Heart left ventricle (tissue), 16 donors: ENCODE data around the gene CAV1. TPM values are rescaled to one million over a fixed set of nuclear protein-coding genes. Genes with fewer than 3 reads are reported as not detected.

Experiments
- ATAC-seq, 4 donors: fragments of 200-7000 bp; cut with Tn5 transposase; one replicate each; pipeline ENCODE4 v1.9.1; 2020 to 2022; ENCODE audit warnings: moderate library complexity in 4 of 4, mild to moderate bottlenecking in 3 of 4, moderate number of reproducible peaks in 1 of 4
- DNase-seq, 5 donors: peaks; one replicate each; pipeline ENCODE4 v3.0.0-alpha.2; 2020
- H3K27ac ChIP-seq, 12 donors: fragments of 200-600 bp; sonication (generic) in 4 of 12; one replicate each; pipeline versions ENCODE4 v1.5.0 to v1.8.0; 2016 to 2022; ENCODE audit warnings: mild to moderate bottlenecking in 2 of 12
- H3K27me3 ChIP-seq, 9 donors: fragments of 200-600 bp; sonication (generic) in 2 of 9; one replicate each; pipeline versions ENCODE4 v1.5.1 to v1.8.0; 2016 to 2022; ENCODE audit warnings: mild to moderate bottlenecking in 3 of 9
- H3K36me3 ChIP-seq, 9 donors: fragments of 200-600 bp; sonication (generic) in 2 of 9; one replicate each; pipeline versions ENCODE4 v1.5.0 to v1.8.0; 2018 to 2022; ENCODE audit warnings: mild to moderate bottlenecking in 2 of 9
- H3K4me1 ChIP-seq, 12 donors: fragments of 200-600 bp; sonication (generic) in 4 of 12; one replicate each; pipeline versions ENCODE4 v1.5.0 to v1.8.0; 2016 to 2022; ENCODE audit warnings: mild to moderate bottlenecking in 3 of 12
- H3K4me3 ChIP-seq, 12 donors: fragments of 200-600 bp; sonication (generic) in 4 of 12; one replicate each; pipeline versions ENCODE4 v1.5.0 to v1.8.0; 2017 to 2022; ENCODE audit warnings: mild to moderate bottlenecking in 9 of 12, moderate library complexity in 4 of 12
- H3K9me3 ChIP-seq, 12 donors: fragments of 200-600 bp; sonication (generic) in 4 of 12; one replicate each; pipeline versions ENCODE4 v1.5.0 to v1.8.0; 2016 to 2022; ENCODE audit warnings: mild to moderate bottlenecking in 1 of 12
- POLR2A ChIP-seq, 2 donors: fragments of 450-650 bp; IDR thresholded peaks; one replicate each; pipeline ENCODE4 v1.6.1; 2017; ENCODE audit warnings: antibody characterized with exemption in 2 of 2, mild to moderate bottlenecking in 2 of 2, moderate library complexity in 2 of 2
- WGBS, 4 donors: extraction: QIAGEN DNeasy Blood & Tissue Kit in 2 of 4; methylation state at CpG; one replicate each; pipeline versions ENCODE4 v1.1.5 to v1.1.7; 2013 to 2018; 5-methylcytosine and 5-hydroxymethylcytosine counted together
- intact Hi-C, 10 donors: fragments of 100-400 bp; cut with DNase I; formaldehyde crosslinking; loops; one replicate each; pipeline versions ENCODE4 v1.11.1 to v1.14.2; 2022
- polyA plus RNA-seq, 2 donors: library from polyadenylated mRNA; stranded (reverse); fragments of 200-250 nt; gene quantifications; one replicate each; pipeline ENCODE4 v1.2.3, GENCODE V29; 2013
- total RNA-seq, 9 donors: library from RNA; depleted of rRNA in 2 of 9; stranded (reverse); fragments of >200 nt in 2 of 9; fragmentation: NEBNext Ultra II Directional in 3 of 9; extraction: Animal tissue kit (Norgen Biotek cat#: 25700) in 3 of 9; gene quantifications; one replicate each; pipeline versions ENCODE4 v1.1.0 to v1.2.4, GENCODE V29; 2016 to 2023
- TF ChIP-seq, protein P1 (sequence below), 12 donors: fragments of 200-600 bp; sonication (generic) in 4 of 12; IDR thresholded peaks; one replicate each; pipeline versions ENCODE4 v1.5.0 to v1.8.0; 2018 to 2022; ENCODE audit warnings: antibody characterized with exemption in 12 of 12, mild to moderate bottlenecking in 5 of 12
- donor health status: ischemic (EF 13 %, LVEDD 7.1; RV severe dilation, severe dysfunction).
- donor health status: healthy with polysubstance abuse.
- donor health status: DM: no; HTN: yes; CAD: no.
- donor health status: DM: no; HTN: no; CAD: no.
- donor health status: ischemic (EF 25% LVEDD 6.9; RV normal size, moderate dysfunction).
- donor health status: ischemic (EF 25% LVEDD 5.7; RV mildly dilated, moderate dysfunction).
- donor health status: healthy.
- donor health status: DM: yes; HTN: yes; CAD: no.
- donor health status: ischemic (EF 35%, LVEDD 5.7; RV mildly dilated, moderate dysfunction).
- donor health status: nonischemic (EF 11% LVEDD 7.7; RV severe dilation, severe dysfunction).
- donor health status: DM: yes; HTN: yes; CAD: no.
- donor health status: PGD.
- donor health status: ischemic (EF 29% LVEDD 5.4; RV normal size, mild dysfunction).
- donor health status: nonischemic (EF 23%, LVEDD 6.1; RV moderate dilation, normal function).

Gene CAV1
- total and polyA plus RNA-seq, 11 donors, result 125 to 408 (median 281) TPM

DNA sequence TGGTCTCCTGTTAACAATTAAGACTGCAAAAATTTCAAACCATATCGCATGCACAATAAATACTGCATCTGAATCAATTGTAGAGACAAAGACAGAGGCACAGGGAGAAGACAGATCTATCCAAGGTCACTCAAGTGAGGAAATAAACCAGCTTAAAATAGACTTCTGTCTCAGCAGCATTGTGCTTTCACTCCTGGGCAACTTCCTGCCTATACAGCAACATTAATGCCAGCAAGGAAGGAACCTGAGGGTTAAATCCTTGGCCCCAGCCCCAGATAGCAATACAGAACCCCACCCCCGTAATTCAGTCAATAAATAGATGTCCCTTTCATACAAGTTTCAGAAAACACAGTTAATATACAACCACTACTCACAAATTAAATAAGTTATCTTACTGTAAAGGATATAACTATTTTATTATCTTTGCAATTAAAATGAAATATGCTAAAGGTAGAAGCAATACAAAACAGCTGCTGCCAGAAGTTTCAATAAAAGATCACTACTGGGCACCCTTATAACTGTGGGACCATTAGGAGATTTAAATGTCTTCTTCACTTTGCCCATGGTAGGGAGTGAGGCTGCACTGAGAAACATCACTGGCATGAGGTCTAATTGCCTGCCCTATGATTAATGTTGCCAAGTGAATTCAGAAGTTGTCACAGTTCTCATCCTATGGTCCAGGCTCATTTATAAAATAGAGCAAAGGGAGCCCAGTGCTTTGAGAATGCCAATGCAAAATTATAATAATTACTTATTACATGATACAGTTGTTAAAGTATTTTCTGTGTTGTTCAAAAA, 49.4 kb downstream of the CAV1 start:
- ATAC-seq (peak; percentile 74 to 77 (median 75)), DNase-seq (no peak)
- no peak for TF ChIP-seq POLR2A (IDR thresholded peaks at IDR 0.05)
- TF ChIP-seq, protein P1, sequence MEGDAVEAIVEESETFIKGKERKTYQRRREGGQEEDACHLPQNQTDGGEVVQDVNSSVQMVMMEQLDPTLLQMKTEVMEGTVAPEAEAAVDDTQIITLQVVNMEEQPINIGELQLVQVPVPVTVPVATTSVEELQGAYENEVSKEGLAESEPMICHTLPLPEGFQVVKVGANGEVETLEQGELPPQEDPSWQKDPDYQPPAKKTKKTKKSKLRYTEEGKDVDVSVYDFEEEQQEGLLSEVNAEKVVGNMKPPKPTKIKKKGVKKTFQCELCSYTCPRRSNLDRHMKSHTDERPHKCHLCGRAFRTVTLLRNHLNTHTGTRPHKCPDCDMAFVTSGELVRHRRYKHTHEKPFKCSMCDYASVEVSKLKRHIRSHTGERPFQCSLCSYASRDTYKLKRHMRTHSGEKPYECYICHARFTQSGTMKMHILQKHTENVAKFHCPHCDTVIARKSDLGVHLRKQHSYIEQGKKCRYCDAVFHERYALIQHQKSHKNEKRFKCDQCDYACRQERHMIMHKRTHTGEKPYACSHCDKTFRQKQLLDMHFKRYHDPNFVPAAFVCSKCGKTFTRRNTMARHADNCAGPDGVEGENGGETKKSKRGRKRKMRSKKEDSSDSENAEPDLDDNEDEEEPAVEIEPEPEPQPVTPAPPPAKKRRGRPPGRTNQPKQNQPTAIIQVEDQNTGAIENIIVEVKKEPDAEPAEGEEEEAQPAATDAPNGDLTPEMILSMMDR (IDR thresholded peaks at IDR 0.05), result no peak
- no peaks in the 10 kb centered on the region for H3K27me3 ChIP-seq
- 30 to 40% (median 35%) methylated on average over 2 of the region's 2 CpGs for WGBS, 4 donors
- H3K36me3 ChIP-seq, result no peaks in the 10 kb centered on the region
- peak overlapping the region in 11 of 12 donors; percentile 11 to 74 (median 38) for H3K27ac ChIP-seq
- H3K4me1 ChIP-seq, result peaks cover 0 to 72% (median 48%) of the 10 kb centered on the region in 12 donors
- no peak overlapping the region for H3K4me3 ChIP-seq
- intact Hi-C loops, result loop anchor here in 1 of 10 donors (5.0 kb wide), 1 partner anchor 47 kb away; the partner anchor contains the start of gene CAV1
- no peaks in the 10 kb centered on the region for H3K9me3 ChIP-seq

DNA sequence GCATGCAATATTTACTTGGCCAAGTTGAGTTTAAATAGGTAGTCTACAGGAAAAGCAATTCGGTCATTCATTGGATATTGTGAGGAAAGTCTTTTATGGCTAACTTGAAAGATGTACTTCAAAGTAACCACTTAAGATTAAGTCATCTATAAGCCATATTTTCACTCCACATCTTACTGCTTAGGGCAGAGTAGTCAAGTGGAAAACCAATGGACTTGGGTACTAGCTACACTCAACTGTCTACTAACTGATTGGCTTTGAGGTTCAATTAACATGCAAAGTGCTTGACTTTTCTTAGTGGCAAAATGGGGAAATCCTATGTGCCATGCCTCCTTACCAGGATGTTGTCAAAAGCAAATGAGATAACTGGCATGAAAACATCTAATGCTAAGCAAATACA, 51.0 kb downstream of the CAV1 start:
- no peak for TF ChIP-seq POLR2A (IDR thresholded peaks at IDR 0.05)
- TF ChIP-seq, protein P1 (IDR thresholded peaks at IDR 0.05), result no peak
- Histone ChIP-seq H3K4me1 (peaks cover 0 to 62% (median 42%) of the 10 kb centered on the region in 12 donors), H3K27ac (peak overlapping the region in 5 of 12 donors; percentile 12 to 81 (median 49)), H3K9me3 (no peaks in the 10 kb centered on the region), H3K27me3 (no peaks in the 10 kb centered on the region), H3K36me3 (no peaks in the 10 kb centered on the region), H3K4me3 (no peak overlapping the region)
- ATAC-seq, result no peak
- WGBS, 4 donors, result 92 to 97% (median 94%) methylated on average over 1 of the region's 1 CpG
- intact Hi-C loops, result loop anchor here in 2 of 10 donors (5.0 kb wide), 1 partner anchor 219 kb away; no protein-coding TSS in a partner anchor
- DNase-seq, result no peak

DNA sequence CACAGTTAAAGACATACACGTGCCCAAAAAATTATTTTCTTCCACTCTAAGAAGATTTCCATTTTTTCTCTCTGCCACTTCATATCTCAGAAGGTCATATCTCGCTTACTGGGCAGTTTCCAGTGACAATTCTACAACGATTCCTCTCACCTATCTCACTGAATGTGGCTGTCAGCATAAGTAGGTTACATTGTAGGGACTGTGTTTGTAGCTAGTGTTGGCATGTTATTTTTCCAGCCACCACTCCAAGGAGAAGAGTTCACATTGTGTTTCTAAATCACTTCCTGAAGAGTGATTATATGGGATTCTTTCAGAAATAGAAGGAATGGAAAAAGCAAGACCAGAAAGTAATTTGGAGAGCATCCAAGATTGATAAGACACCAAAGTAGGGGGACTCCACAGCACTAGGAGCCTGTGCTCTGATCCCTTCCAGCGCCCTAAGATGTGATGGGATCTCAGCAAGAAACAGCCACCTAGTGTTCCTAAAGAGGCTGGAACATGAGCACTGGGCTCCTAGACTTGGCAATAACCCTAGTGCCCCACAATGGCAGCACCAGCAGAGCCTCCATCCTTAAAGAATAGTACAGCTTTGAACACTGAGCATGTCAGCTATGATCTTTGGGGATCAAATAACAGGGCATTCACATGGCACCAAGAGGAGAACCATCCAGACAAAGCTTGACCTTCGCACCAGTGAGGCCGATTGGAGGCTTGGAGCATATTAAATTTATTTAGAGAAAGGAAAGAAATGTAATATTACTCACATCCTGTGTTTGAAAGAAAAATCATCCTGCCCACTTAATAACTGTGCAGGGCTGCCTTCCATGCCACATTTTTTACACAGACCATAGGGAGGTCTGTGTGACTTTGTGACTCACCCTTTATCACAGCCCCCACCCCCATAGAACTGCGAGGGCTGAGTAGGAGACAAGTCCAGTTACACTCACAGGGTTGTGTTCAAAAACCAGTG, 51.8 kb downstream of the CAV1 start:
- Histone ChIP-seq H3K9me3 (no peaks in the 10 kb centered on the region), H3K4me3 (no peak overlapping the region), H3K27me3 (no peaks in the 10 kb centered on the region), H3K27ac (peak overlapping the region in 11 of 12 donors; percentile 12 to 81 (median 60)), H3K36me3 (no peaks in the 10 kb centered on the region), H3K4me1 (peaks cover 0 to 58% (median 38%) of the 10 kb centered on the region in 12 donors)
- TF ChIP-seq POLR2A (IDR thresholded peaks at IDR 0.05), result no peak
- TF ChIP-seq, protein P1 (IDR thresholded peaks at IDR 0.05), result peak in 1 of 12 donors; percentile 7
- DNase-seq (peak in 2 of 5 donors; percentile 28 to 57), ATAC-seq (peak in 3 of 4 donors; percentile 70 to 77 (median 71))
- intact Hi-C loops, result loop anchor here in 2 of 10 donors (5.0 kb wide), 1 partner anchor 219 kb away; no protein-coding TSS in a partner anchor
- 54 to 61% (median 57%) methylated on average over 7 of the region's 7 CpGs for WGBS, 4 donors
